Measurements from ENCODE around the gene SERTAD3.
A peak's percentile ranks its signal among the peaks of the same experiment; 100 is the strongest.
"Not testable (repeated sequence)": the region's sequence is repeated elsewhere in the genome, so short reads cannot be mapped to it uniquely, and the experiment has no call there.

SERTAD3 gene

GRCh38 chr19:40444000-40444824 lies at the start of gene SERTAD3:
Gene SERTAD3, minus strand, starts transcription at chr19:40444335. Its CDS starts 2,255 bp downstream, at chr19:40442080.
- DNase-seq, result peak; percentile 98

GRCh38 chr19:40493778-40494177 lies 49.6 kb upstream of the SERTAD3 start:
- DNase-seq, result no peak

- no peak for DNase-seq
These were observed 48.1 kb upstream of the SERTAD3 start for GRCh38 chr19:40492274-40492673.

GRCh38 chr19:40489882-40490230 lies 45.7 kb upstream of the SERTAD3 start:
- no peak for DNase-seq

GRCh38 chr19:40486017-40486416 lies 41.9 kb upstream of the SERTAD3 start:
- DNase-seq, result no peak

GRCh38 chr19:40475878-40476644 lies 31.9 kb upstream of the SERTAD3 start:
- not testable (repeated sequence) for DNase-seq

- no peak for DNase-seq
These were observed 30.6 kb upstream of the SERTAD3 start for GRCh38 chr19:40474737-40475136.

- no peak for DNase-seq
These were observed 28.4 kb upstream of the SERTAD3 start for GRCh38 chr19:40472516-40472915.

GRCh38 chr19:40471111-40471510 lies 27.0 kb upstream of the SERTAD3 start:
- no peak for DNase-seq

GRCh38 chr19:40469011-40469410 lies 24.9 kb upstream of the SERTAD3 start:
- DNase-seq, result no peak

- DNase-seq, result no peak
These were observed 23.0 kb upstream of the SERTAD3 start, which contains the start of gene SPTBN4 for GRCh38 chr19:40466985-40467734. Gene SPTBN4, plus strand, starts transcription at chr19:40467001. Its CDS starts 5,621 bp downstream, at chr19:40472622.

- DNase-seq, result no peak
These were observed 22.3 kb upstream of the SERTAD3 start for GRCh38 chr19:40466219-40466984.

- peak; percentile 98 for DNase-seq
These were observed 21.6 kb upstream of the SERTAD3 start, which contains the start of gene BLVRB for GRCh38 chr19:40465557-40466218. Gene BLVRB, minus strand, starts transcription at chr19:40465745. Its CDS starts 57 bp downstream, at chr19:40465688.

GRCh38 chr19:40465025-40465556 lies 21.0 kb upstream of the SERTAD3 start:
- DNase-seq, result no peak

- DNase-seq, result peak; percentile 64
These were observed 20.2 kb upstream of the SERTAD3 start for GRCh38 chr19:40464059-40465024.

- not testable (repeated sequence) for DNase-seq
These were observed 19.5 kb upstream of the SERTAD3 start for GRCh38 chr19:40463587-40464037.

GRCh38 chr19:40461669-40462221 lies 17.6 kb upstream of the SERTAD3 start:
- DNase-seq, result no peak

- no peak for DNase-seq
These were observed 16.1 kb upstream of the SERTAD3 start for GRCh38 chr19:40460185-40460584.

GRCh38 chr19:40458597-40458974 lies 14.5 kb upstream of the SERTAD3 start:
- DNase-seq, result no peak

Measured in NCI-H526 treated with DMSO at 0.1 percent for 48 hours (cell line).